ELR (cell line): Measurements from ENCODE around the gene LCN12.

Experiments
- DNase-seq: peaks from one replicate; pipeline ENCODE4 v3.0.0-alpha.2; 2015; ENCODE audit warnings: low read depth

Gene LCN12

DNA sequence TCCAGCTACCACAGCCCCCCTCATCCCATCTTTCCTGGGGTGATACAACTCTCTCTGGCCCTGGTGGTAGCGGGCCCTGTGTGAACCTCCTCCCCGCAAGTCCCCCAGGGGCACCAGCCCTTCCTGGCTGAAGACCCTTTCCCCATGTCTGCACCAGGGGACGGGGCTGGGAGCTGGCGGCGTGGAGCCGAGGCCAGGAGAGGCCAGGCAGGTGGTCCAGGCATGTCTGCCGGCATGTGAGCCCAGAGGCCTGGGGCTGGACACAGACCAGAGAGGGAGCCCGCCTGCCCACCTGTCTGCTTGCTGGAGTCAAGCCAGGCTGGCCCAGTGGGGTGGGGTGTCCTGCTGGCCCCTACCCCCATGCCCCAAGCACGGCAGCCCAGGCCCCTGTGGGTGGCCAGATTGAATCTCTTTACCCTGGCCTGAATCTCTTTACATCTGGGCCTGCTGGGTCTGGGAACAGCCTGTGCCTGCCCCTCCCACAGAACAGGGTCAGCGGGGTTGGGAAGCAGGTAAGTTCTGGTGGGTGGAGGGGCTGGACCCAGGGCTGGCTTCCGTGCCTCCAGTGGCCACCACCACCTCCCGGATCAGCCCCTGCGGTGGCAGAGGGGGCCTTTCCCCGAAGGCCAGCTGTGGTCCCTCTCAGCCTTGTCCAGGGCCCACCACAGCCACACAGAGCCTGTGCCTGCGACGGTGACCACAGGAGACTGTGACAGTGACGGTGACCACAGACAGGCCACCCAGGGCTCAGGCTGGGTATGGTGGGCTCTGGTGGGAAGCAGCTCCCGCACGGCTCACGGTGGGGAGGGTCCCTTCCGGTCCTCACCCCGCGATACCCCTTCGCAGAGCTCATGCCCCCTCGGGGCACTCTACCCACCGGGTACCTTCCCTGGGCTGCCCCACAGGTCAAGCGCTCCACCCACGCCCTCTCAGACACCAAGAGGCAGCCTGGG, 7.1 kb downstream of the LCN12 start:
- DNase-seq: no peak

DNA sequence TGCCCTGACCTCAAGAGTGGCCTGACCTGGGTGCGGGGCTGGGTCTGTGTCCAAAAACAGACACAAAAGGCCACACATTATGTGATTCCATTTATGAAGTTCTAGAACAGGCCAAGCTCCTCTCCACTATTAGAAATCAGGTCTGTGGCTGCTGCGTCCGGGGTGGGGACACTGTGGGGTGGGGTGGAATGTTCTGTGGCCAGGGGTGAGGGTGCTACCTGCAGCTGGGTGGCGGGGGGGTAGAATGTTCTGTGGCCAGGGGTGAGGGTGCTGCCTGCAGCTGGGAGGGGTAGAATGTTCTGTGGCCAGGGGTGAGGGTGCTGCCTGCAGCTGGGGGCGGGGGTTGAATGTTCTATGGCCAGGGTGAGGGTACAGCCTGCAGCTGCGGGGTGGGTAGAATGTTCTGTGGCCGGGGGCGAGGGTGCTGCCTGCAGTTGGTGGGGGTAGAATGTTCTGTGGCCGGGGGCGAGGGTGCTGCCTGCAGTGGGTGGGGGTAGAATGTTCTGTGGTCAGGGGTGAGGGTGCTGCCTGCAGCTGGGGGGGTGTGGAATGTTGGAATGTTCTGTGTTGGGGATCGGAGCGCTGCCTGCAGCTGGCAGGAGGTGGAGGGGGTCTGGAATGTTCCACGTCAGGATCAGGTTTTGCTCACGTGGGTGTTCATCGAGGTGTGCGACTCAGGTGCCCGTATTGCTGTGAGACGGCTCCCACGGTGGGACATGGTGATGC, 8.3 kb downstream of the LCN12 start:
- no peak for DNase-seq

DNA sequence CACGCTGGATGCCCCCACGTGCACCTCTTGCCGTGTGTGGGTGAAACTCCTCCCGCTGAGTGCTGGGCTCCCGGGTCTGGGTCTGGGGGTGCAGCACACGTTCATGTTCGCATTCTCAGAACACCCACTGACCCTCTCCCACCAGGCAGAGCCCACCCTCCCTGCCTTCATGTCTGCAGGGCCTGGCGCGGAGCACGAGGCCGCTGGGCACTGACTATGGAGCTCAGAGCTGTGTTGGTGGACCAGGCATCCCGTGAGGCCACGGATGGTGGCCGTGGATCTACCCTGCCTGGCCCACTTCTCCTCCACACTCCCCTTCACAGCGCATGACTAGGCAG, 8.8 kb downstream of the LCN12 start:
- DNase-seq: no peak

DNA sequence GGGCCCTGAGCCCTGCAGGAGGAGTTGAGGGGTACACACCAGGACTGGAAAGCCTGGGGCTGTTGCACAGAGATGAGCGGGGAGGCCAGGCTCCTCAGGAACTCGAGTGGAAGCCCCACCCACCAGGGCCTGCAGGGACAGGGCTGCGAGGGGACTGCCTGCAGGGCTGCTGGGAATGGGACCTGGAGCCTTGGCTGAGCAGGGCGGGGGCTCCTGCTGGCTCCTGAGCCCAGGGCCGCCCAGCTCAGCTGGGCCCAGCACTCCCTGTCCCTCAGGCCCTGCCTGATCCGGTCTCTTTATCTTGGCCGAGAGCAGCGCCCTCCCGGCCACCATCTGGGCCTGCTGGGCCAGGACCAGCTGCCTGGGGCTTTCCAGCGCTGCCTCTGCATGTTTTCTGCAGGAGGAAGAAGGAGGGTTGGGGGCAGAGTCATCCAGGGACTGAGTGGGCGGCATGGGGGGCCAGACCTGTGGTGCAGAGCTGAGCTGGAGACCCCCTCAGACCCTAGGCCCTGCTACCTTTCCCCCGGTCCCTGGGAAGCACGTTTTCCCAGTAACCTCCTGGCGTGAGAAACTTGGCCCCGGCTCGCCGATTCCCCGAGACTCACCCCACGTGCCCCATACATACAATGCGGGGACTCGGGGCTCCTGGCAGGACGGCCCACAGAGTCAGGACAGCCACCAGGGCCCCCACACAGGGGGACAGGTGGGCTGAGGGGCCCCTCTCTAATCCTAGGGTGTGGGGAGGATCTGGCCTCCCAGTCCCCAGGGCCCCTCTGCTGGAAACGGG, 9.4 kb downstream of the LCN12 start:
- DNase-seq: no peak

DNA sequence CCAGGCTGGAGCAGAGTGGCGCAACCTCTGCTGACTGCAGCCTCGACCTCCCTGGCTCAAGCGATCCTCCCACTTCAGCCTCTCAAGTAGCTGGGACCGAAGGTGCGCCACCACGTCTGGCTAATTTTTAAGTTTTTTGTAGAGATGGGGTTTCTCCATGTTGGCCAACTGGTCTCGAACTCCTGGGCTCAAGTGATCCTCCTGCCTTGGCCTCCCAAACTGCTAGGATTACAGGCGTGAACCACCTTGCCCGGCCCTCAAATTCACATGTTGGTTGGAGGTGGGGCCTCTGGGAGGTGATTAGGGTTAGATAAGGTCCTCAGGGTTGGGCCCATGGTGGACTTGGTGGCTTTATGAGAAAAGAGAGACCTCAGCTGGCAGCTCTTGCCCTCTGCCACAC, 10.1 kb downstream of the LCN12 start:
- DNase-seq: no peak

DNA sequence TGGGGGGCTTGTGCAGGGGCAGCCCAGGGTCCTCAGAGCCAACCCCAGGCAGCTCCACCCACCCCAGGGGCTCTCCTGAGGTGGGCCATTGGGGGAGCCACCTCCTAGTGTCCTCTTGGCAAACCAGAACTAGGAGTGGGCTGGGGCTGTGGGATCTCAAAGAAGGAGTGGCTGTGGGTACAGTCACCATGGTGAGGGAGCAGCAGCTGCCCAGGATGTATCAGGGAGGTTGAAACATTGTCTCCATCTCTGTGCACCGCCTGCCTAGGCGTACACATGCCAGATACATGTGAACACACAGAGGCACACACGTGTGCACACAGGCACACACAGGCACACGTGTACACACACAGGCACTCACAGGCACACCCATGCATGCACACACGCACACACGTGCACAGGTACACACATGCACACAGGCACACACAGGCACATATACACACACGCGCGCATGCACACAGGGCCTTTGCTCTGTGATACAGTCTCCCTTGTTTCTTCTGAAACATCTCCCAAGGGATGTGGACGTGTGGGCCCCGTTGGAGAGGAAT, 10.7 kb downstream of the LCN12 start:
- no peak for DNase-seq

DNA sequence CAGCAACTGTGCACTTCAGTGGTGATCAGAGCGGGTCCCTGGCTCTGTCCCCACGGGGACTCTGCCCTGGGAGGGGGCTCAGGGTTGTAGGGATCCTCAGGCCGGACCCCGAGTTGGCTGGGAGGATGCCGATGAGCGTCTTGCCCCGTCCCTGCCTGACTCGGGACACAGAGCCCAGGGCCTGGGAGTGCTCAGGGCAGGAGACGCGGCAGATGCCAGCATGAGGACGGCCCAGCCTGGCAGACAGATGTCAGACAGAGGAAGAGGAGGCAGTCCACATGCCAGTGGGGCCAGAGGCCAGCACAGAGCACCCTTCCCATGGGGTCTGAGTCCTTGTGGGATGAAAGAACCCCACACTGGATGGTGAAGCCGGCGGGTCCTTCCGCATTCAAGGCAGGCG, 11.3 kb downstream of the LCN12 start:
- no peak for DNase-seq

DNA sequence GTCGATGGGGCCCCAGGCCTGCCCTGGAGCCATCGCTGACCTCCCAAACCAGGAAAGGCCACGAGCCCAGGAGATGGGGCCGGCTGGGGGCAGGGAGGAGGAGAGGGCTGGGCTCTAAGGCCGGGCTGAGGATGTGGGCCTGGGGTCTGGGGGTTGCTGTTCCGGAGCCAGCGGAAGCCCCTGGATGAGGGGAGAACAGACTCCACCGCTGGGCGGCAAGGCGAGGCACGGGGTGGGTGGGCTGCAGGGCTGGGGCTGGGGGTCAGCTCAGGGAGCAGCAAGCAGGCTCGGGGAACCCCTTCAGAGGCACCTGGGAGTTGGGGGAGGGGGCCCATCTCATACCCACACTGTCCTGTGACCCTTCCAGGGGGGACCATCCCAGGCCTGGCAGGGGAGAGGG, 11.7 kb downstream of the LCN12 start:
- DNase-seq: no peak

DNA sequence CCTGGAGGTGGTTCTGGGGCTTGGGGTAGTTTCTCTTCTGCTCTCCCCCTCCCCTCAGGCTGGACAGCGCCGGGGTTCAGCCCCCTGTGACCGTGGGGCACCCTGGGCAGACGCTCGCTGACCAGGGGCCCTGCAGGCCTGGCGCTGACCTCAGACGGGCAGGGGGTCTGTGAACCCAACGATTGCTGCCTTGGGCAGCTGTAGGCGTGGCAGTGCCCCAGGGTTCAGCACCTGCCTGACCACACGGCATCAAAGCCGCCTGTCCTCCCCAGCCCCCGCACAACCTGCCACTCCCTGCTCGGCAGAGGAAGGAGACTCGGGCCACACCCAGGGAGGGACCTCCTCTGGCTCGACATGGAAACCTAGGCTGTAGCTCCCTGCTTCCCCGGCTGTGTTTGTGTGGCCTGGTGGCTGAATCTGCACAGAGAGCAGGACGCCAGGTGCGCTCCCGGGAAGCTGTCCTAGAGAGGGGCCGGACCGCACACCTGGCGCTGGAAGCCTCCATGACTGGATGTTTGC, 12.2 kb downstream of the LCN12 start:
- DNase-seq: no peak

DNA sequence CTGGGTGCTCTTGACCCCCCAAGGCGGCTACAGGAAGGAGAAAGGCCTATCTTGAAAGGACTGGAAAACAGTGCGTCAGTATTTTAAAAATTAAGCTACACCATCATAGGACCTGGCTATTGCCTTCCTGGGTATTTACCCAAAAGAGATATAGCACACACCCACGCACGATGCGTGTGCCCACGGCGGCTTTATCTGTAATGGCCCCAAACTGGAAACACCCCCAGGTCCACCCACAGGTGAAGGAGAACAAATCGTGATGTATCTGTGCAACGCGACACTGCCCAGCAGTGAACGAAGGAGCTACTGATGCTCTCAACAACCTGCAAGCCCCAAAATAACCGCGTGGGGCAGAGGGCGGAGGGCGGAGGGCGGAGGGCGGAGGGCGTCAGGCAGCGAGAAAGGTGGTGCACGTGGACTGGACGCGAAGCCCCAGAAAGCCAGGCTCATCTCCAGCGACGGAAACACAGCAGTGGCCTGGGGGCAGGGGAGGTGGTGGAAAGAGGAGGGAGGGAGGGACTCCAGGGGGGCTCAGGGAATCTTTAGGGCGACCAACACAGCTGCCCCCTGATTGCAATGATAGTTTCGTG, 12.9 kb downstream of the LCN12 start:
- DNase-seq: no peak

DNA sequence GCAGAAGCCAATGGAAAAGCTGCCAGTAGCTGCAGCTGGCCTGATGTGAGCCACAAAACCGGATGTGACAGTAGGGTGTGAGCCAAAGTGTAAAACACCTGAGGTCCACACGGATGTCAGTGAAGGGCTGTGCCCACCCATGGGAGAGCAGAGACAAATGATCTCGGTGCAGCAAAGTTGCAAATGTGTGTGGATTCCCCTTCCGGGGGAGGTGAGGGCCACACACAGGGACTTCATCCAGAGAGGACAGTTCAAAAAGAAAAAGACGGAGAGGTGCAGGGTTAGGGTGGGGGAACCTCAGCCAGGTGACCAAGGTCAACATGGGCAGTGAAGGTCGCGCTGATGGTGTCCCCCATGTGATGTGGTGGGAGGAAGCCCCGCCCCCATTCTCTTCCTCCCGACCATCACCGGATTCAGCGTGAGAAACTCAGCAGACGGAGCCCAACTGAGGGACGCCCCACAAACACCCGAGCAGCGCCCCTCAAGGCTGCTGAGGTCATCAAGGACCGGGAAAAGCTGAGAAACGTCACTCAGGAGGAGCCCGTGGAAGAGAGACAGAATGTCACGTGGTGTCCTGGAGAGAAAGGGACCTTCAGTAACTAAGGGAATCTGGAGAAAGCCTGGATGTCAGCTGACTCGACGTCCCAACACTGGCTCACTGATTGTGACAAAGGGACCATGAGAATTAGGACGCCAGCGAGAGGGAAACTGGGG, 13.9 kb downstream of the LCN12 start:
- DNase-seq: peak; percentile 10

DNA sequence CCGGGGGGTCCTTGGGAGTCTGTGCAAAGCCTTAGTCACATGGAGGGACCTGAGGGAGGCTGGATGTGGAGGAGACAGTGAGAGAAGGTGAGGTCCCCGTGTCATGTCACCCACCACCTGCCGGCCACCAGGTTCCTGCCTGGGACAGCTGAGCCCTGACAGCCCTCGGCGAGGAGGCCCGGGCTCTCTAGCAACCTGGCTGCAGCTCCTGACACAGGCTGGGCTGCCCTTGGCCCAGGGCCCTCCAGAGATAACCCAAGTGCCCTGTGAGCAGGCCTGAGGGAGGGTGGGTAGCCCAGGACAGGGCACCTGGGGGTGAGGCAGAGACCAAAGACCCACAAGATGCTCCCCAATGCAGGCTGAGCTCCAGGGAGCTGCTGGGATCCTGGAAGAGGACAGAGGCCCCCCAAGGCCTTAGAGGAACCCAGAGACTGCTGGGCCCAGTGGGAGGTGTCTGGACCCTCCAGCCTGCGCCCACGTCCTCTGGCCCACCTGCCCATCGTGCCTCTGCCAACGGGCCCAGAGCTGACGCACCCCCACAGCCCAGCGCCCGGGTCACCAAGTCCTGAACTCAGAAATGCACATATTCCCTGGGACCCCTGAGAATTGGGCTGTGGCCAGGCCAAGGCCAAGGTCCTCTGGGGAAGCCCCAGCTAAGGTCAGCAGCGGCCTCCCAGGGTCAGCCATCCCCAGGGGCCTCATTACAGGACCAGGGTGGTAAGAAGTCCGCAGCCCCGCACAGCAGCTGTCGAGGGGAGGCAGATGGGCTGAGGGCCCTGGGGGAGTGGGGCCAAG, 16.5 kb downstream of the LCN12 start:
- no peak for DNase-seq

DNA sequence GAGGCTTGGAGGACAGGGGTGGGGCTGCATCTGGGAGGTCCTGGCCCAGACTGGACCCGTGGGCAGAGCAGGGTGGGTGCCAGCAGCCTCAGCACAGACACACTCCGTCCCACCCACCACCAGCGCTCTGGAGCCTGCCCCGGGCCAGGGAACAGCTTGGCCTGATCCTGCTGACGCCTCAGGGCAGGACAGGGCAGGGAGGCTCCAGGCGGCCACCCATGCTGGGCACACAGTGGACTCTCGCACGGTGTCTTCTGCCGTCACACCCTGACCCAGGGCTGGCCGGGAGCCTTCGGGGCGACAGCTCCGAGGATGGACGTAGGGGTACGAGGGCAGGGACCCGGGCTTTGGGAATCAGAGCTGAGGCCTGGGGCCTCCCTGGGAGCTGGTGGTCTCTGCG, 17.1 kb downstream of the LCN12 start:
- no peak for DNase-seq

DNA sequence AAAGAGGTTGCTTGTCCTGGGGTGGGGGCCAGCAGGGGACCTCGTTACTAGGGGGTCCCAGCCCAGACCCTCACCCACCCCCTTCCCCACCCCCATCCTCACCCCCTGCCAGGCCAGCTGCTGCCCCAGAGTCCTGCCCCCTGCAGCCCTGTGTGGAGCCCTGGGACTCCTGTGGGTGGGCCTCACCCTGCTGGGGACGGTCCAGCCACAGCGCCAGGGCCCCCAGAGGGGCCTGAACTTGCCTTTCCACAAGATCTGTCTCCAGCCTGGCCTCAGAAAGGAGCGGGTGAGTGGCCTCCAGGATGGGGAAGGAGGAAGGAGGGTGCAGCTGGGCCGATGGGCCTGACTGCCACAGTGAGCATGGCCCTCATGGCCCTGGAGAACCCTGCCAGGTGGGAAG, 17.7 kb downstream of the LCN12 start:
- DNase-seq: no peak

DNA sequence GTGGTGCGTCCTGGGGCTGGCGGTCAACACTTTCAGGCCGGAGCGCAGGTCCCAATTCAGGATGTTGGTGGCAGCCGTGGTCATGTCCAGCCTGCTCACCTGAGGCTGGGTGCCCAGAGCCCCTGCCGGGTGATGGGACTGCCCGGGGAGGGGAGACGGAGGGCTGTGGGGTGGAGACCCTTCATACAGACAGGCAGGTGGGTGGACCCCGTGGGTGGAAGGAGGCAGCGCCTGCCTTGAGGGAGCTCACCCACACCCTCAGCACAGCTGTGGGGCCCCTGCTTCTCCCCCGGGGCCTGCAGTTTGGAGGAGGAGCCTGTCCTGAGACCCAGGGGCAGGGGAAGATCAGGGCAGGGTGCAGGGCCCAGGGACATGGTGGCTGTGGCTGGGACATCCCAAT, 18.3 kb downstream of the LCN12 start:
- no peak for DNase-seq

DNA sequence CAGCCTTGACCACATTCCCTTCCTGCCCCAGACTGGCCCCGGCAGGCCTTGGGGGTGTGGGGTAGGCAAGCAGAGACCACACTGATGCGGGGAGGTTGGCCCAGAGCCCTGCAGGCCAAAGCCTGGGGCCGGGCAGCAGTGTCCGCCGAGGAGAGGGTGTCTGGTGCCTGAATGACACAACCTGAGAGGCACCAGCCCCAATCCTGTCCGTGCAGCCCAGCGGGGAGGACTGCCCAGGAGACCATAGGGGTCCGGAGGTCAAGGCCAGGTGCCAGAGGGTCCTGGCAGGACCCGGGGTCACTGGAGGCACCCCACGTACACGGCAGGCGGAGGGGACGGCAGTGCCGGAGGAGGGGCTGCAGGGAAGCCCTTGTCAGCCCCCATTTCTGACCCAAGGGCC, 19.7 kb downstream of the LCN12 start:
- DNase-seq: no peak

DNA sequence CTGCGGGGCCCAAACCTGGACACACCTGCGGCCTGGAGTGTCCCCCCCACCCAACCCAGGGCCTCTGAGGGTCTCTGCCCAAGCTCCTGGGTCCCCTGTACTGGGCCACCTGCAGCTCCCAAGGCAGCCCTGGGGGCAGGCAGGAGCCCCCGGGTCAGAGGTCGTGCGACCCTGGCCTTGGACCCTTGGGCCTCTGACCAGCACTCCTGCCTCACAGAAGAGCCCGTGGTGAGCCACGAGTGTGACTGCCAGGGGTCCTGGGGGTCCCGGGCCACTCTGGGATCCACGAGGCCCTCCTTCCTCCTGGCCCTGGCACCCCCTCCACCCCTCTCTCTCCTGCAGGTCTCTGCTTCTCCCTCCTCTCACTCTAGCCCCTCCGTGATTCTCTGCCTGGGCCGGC, 20.3 kb downstream of the LCN12 start:
- no peak for DNase-seq

DNA sequence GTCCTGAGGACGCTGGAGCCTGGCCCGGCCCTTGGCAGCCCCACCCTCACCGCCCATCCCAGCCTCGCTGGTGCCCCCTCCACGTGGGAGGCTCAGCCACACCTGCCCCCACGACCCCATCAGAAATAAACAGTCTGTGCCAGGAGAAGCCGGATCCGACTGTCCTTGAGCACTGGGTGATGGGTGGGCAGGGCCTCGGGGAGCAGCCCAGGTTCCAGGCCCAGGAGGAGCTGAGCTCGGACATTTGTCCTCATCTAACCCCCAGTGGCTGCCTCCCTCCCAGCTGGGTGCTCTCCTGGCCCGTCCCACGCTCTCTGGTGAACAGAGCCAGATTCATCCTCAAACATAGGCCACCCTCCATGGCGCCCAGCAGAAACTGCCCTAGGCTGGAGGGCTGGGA, 20.7 kb downstream of the LCN12 start:
- DNase-seq: no peak

DNA sequence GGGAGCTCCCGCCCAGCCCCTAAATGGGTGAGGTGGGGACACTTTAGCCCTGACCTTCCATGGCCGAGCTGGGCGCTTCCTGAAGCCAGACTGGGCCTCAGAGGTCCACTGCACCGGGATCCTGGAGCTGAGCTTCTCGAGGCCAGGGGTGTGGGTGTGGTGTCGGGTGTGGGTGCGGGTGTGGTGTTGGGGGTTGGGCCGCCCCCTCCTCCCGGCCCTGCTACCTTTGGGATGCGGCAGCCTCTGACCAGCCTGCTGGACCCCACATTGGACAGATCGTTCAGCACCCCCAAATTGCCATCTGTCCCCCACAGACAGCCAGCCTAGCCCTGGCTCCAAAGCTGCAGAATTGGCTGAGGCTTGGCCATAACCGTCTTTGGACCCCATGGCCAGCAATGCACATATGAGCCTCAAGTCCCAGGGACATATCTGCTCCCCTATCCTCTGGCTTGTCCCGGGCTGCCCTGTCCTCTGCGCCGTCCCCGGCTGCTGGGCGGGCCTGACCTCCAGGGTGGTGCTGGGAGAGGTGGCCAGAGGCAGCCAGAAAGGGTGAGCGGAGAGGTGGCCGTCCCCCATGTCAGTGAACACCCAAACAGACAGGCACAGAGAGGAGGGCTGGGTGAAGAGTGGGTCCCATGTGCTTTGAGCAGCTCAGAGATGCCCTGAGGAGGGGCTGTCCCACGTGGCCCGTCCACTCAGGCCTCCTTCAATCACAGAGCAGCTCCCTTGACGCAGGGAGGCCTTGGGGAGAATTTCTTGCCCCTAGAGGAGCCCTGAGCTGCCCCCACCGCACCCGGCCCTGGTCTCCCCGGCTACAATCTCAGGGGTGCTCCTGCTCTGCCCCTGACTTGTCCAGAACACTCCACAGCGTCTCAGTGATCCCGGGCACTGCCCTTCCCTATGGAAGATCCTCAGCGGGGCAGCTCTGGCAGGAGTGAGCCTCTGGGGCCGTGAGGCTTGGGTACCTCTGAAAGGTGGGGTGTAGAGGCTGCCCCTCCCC, 21.8 kb downstream of the LCN12 start:
- DNase-seq: no peak
